ENCODE data around the gene AGMAT.

GRCh38 chr1:15626269-15626950 is 41.6 kb upstream of the AGMAT start:
- TF ChIP-seq CTCF (IDR thresholded peaks at IDR 0.05; ENCODE audit: insufficient read depth, low read length, poor library complexity, severe bottlenecking) (no peak), EZH2phosphoT487 (conservative IDR thresholded peaks at IDR 0.05; ENCODE audit: low read length) (no peak)

Data from SU-DHL-6 (cell line).